ENCODE data around the gene AJM1.
"Not testable (repeated sequence)": the region's sequence is repeated elsewhere in the genome, so short reads cannot be mapped to it uniquely, and the experiment has no call there.

The AJM1 gene

GRCh38 chr9:136841646-136842379 lies 465 bp upstream of the AJM1 start:
- H3K9ac ChIP-seq (ENCODE audit: low read depth, low read length); H3K27ac ChIP-seq (ENCODE audit: low read depth, low read length): not testable (repeated sequence)
- H3K4me1 ChIP-seq (ENCODE audit: control insufficient read depth, insufficient read depth, low read length) = peaks cover 15% of the 10 kb centered on the region

DNA sequence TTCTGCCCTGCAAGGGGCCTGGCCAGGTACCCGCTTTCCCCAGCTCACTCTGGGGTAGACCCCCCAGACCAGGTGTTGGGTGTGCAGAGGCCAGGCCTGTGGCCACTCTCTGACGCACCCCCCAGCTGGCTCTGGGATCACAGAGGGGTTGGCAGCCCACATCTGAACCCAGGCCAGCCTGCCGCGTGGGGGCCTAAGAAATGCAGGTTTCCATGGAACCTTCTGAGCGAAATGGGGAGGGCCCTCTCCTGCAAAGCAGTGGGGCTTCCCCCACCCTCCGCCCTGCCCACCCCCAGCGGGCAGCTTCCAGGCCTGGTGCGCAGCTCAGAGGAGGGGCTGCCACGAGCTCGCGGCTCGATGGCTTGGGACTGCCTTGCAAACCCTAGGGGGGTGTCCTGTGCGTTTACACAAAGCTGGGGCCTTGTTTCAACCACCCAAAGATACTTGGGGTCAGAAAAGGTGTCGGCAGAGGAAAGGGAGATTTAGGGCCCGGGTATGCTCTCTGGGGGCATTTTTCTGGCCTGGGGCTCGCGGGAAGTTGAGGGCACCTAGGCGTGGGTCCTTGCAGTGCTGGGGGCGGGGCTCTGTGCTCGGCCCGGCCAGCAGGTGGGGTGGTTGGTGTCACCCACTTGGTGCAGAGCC lies 1.0 kb downstream of the AJM1 start:
- not testable (repeated sequence) for H3K27ac ChIP-seq (ENCODE audit: low read depth, low read length); H3K4me3 ChIP-seq (ENCODE audit: low read depth, low read length)

More at GRCh38 chr9:136841646-136842379, 465 bp upstream of the AJM1 start:
- H3K9me3 ChIP-seq (ENCODE audit: control insufficient read depth, insufficient read depth, low read length); H3K36me3 ChIP-seq (ENCODE audit: control insufficient read depth, insufficient read depth, low read length); H3K4me3 ChIP-seq (ENCODE audit: low read depth, low read length); H3K27me3 ChIP-seq (ENCODE audit: control insufficient read depth, insufficient read depth, low read length): not testable (repeated sequence)

DNA sequence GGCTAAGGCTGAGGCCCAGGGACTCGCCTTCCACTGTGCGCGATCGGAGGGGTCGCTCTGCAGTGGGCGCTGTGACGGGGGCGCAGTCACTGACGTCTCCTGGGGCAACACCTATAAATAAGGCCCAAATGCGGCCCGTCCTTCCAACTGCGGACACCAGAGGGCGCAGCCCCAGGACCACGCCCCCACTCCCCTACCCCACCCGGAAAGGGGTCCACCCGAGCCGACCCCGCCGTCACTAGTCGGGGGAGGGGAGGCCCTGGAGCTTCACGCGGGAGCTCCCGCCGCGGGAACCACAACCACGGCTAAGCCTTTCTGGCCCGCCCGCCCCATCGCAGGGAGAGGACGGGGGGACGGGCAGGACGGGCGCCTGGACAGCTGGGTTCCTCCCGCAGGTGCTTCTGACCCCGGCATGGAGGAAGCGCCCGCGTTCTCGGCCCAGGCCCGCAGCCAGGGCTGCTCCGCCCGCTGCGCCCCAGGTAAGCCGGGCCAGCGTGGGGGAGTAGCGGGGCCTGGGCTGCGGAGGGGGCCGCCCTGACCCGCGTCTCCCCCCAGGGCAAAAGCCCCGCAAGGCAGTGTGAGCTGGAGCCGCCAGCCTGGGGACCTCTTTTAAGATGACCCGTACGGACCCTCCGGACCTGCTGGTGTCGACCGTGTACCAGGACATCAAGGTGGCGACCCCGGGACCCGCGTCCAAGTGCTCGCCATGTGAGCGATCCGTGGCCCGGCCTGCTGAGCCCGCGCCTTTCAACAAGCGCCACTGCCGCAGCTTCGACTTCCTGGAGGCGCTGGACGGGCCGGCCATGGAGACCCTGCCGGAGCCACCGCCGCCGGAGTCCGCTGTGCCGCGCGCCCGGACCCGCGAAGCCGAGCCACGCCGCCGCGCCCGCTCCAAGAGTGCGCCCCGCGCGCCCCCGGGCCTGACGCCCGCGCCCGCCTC lies 1.8 kb downstream of the AJM1 start:
- not testable (repeated sequence) for H3K27me3 ChIP-seq (ENCODE audit: control insufficient read depth, insufficient read depth, low read length); H3K36me3 ChIP-seq (ENCODE audit: control insufficient read depth, insufficient read depth, low read length); H3K27ac ChIP-seq (ENCODE audit: low read depth, low read length); H3K9ac ChIP-seq (ENCODE audit: low read depth, low read length); H3K9me3 ChIP-seq (ENCODE audit: control insufficient read depth, insufficient read depth, low read length); H3K4me3 ChIP-seq (ENCODE audit: low read depth, low read length)
- H3K4me1 ChIP-seq (ENCODE audit: control insufficient read depth, insufficient read depth, low read length) = peaks cover 15% of the 10 kb centered on the region

More for the DNA sequence above, 1.0 kb downstream of the AJM1 start:
- not testable (repeated sequence) for H3K9me3 ChIP-seq (ENCODE audit: control insufficient read depth, insufficient read depth, low read length); H3K36me3 ChIP-seq (ENCODE audit: control insufficient read depth, insufficient read depth, low read length); H3K9ac ChIP-seq (ENCODE audit: low read depth, low read length); H3K27me3 ChIP-seq (ENCODE audit: control insufficient read depth, insufficient read depth, low read length)
- H3K4me1 ChIP-seq (ENCODE audit: control insufficient read depth, insufficient read depth, low read length) = peaks cover 15% of the 10 kb centered on the region

DNA sequence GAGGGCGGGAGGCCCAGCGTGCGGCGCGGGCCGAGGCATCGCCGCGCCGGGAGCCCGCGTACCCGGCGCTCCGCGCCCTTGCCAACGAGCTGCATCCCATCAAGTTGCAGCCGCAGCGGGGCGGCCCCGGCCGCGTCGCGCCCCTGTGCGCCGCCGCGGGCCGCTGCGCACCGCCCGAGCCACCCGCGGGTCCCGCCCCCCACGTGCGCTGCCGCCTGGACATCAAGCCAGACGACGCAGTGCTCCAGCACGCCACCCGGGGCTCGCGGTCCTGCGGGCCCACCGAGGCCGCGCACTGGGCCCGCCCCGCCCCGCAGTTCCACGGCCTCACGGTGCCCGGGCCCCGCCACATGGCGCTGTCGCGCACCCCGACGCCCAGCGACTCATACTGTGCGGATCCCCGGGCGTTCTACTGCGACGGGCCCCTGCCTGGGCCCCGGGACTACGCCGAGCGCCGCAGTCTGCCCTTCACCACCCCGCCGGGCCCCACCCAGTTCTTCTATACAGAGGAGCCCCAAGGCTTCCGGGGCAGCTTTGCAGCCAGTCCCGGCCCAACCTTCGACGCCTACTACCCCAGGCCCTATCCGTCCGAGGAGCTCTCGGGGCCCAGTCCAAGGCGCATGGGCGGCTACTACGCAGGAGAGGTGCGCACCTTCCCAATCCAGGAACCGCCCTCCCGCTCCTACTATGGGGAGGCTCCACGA lies 2.6 kb downstream of the AJM1 start:
- peaks cover 2% of the 10 kb centered on the region; the same call in 1 of the 2 replicates for H3K36me3 ChIP-seq (ENCODE audit: control insufficient read depth, insufficient read depth, low read length)
- no peak overlapping the region for H3K4me3 ChIP-seq (ENCODE audit: low read depth, low read length)
- peaks cover 17% of the 10 kb centered on the region for H3K4me1 ChIP-seq (ENCODE audit: control insufficient read depth, insufficient read depth, low read length)
- no peak overlapping the region for H3K27ac ChIP-seq (ENCODE audit: low read depth, low read length)
- no peaks in the 10 kb centered on the region for H3K27me3 ChIP-seq (ENCODE audit: control insufficient read depth, insufficient read depth, low read length)
- no peak overlapping the region for H3K9ac ChIP-seq (ENCODE audit: low read depth, low read length)
- no peaks in the 10 kb centered on the region for H3K9me3 ChIP-seq (ENCODE audit: control insufficient read depth, insufficient read depth, low read length)

GRCh38 chr9:136845465-136846260 lies 3.4 kb downstream of the AJM1 start:
- H3K27me3 ChIP-seq (ENCODE audit: control insufficient read depth, insufficient read depth, low read length) = no peaks in the 10 kb centered on the region
- H3K27ac ChIP-seq (ENCODE audit: low read depth, low read length) = no peak overlapping the region
- H3K4me1 ChIP-seq (ENCODE audit: control insufficient read depth, insufficient read depth, low read length) = peaks cover 20% of the 10 kb centered on the region
- H3K36me3 ChIP-seq (ENCODE audit: control insufficient read depth, insufficient read depth, low read length) = peaks cover 7% of the 10 kb centered on the region
- no peak overlapping the region for H3K9ac ChIP-seq (ENCODE audit: low read depth, low read length)
- no peaks in the 10 kb centered on the region for H3K9me3 ChIP-seq (ENCODE audit: control insufficient read depth, insufficient read depth, low read length)
- no peak overlapping the region for H3K4me3 ChIP-seq (ENCODE audit: low read depth, low read length)

DNA sequence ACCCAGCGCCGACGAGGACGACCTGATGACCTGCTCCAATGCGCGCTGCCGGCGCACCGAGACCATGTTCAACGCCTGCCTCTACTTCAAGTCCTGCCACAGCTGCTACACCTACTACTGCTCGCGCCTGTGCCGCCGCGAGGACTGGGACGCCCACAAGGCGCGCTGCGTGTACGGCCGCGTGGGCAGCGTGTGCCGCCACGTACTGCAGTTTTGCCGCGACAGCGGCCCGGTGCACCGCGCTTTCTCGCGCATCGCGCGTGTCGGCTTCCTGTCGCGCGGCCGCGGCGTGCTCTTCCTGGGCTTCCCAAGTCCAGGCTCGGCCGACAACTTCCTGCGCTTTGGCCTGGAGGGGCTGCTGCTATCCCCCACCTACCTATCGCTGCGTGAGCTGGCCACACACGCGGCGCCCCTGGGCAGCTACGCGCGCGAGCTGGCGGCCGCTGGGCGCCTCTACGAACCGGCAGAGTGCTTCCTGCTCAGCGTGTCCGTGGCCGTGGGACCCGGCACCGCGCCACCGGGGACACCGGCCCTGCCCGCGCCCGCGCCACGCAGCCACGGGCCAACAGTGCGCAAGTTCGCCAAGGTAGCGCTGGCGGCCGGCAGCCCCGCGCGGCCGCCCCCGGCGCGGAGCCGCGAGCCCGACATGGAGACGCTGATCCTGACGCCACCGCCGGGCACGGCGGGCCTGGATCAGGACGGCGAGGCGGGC lies 4.3 kb downstream of the AJM1 start:
- Histone ChIP-seq H3K27ac (ENCODE audit: low read depth, low read length) (no peak overlapping the region), H3K4me3 (ENCODE audit: low read depth, low read length) (peak overlapping the region; percentile 58; the same call in 1 of the 2 replicates)

DNA sequence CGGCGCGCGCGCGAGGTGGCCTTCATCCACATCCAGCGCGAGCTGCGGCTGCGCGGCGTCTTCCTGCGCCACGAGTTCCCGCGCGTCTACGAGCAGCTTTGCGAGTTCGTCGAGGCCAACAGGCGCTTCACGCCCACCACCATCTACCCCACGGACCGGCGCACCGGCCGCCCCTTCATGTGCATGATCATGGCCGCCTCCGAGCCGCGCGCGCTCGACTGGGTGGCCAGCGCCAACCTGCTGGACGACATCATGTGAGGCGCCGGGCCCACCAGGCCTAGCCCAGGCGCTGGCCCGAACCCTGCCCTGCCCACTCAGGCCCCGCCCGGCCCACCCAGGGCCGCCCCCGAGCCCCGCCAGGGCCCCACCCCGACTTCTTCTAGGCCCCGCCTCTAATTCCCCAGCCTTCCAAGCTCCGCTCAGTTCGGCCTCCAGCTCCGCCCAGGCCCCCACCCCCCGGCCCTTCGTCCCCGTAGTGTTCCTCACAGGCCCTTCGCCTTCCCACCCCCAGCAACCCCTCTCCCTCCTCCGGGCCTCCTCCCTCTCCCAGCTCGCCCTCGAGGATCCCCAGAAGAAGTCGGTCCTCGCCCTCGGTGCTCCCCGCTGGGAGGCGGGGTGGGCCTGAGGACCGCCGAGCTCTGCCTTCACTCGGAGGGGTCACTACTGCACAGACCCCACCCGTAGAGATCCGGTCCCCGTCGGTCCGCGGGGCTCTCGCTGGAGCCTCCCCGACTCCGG lies 5.0 kb downstream of the AJM1 start:
- Histone ChIP-seq H3K4me1 (ENCODE audit: control insufficient read depth, insufficient read depth, low read length) (peaks cover 7% of the 10 kb centered on the region; the same call in 1 of the 2 replicates), H3K36me3 (ENCODE audit: control insufficient read depth, insufficient read depth, low read length) (peaks cover 20% of the 10 kb centered on the region), H3K4me3 (ENCODE audit: low read depth, low read length) (peak overlapping the region; percentile 83), H3K9ac (ENCODE audit: low read depth, low read length) (peak overlapping the region; percentile 59; the same call in 1 of the 2 replicates), H3K27me3 (ENCODE audit: control insufficient read depth, insufficient read depth, low read length) (no peaks in the 10 kb centered on the region), H3K9me3 (ENCODE audit: control insufficient read depth, insufficient read depth, low read length) (no peaks in the 10 kb centered on the region), H3K27ac (ENCODE audit: low read depth, low read length) (peak overlapping the region; percentile 95)

More for the DNA sequence above, 4.3 kb downstream of the AJM1 start:
- Histone ChIP-seq H3K9ac (ENCODE audit: low read depth, low read length) (peak overlapping the region; percentile 59; the same call in 1 of the 2 replicates), H3K36me3 (ENCODE audit: control insufficient read depth, insufficient read depth, low read length) (peaks cover 16% of the 10 kb centered on the region), H3K4me1 (ENCODE audit: control insufficient read depth, insufficient read depth, low read length) (peaks cover 11% of the 10 kb centered on the region), H3K27me3 (ENCODE audit: control insufficient read depth, insufficient read depth, low read length) (no peaks in the 10 kb centered on the region), H3K9me3 (ENCODE audit: control insufficient read depth, insufficient read depth, low read length) (no peaks in the 10 kb centered on the region)

DNA sequence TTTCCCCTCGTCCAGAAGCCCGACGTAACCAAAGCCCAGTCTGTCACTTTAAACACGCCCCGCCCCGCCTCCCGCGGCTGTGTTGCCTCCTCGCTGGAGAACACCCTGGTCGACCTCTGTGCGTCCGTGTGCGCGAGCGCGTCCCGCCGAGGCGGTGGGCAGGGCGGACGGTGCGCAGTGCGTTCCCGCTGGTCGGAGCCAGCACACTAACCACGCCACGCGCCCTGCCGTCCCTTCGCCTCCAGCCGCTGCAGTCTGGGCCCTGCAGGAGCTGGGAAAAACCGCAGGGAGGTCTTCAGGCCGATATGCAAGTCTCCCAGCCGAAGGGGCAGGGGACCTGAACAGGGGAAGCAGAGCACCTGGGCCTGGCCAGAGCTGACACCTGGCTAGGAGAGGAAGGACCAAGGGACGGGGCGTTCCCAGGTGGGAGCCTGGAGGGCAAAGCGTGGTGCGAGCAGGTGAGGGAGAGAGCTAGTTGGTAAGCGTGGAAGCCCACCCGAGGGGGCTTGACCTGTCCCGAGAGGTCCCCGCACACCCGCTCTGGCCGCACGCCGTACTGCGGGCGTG lies 5.6 kb downstream of the AJM1 start:
- H3K4me1 ChIP-seq (ENCODE audit: control insufficient read depth, insufficient read depth, low read length) = peaks cover 7% of the 10 kb centered on the region; the same call in 1 of the 2 replicates
- H3K27ac ChIP-seq (ENCODE audit: low read depth, low read length) = peak overlapping the region; percentile 95
- peaks cover 20% of the 10 kb centered on the region for H3K36me3 ChIP-seq (ENCODE audit: control insufficient read depth, insufficient read depth, low read length)
- no peaks in the 10 kb centered on the region for H3K27me3 ChIP-seq (ENCODE audit: control insufficient read depth, insufficient read depth, low read length)
- H3K9me3 ChIP-seq (ENCODE audit: control insufficient read depth, insufficient read depth, low read length) = no peaks in the 10 kb centered on the region
- peak overlapping the region; percentile 83 for H3K4me3 ChIP-seq (ENCODE audit: low read depth, low read length)
- peak overlapping the region; percentile 43 for H3K9ac ChIP-seq (ENCODE audit: low read depth, low read length)

Data from HUES48 (cell line).